AG09309 (cell line): Measurements from ENCODE around the gene HMGB2.

ENCODE experiments used
- DNase-seq: peaks from one replicate; pipeline ENCODE4 v3.0.0-alpha.2; 2010; ENCODE audit warnings: low read depth
- H3K4me3 ChIP-seq: 2 replicates; pipeline ENCODE4 v1.5.1; 2011; ENCODE audit warnings: mild to moderate bottlenecking, low read depth, low read length, moderate library complexity; ENCODE audit not compliant: control insufficient read depth
- TF ChIP-seq, protein P1 (sequence below): IDR thresholded peaks from 2 replicates; pipeline ENCODE4 v1.5.1; 2011; ENCODE audit warnings: mild to moderate bottlenecking, low read depth, low read length, inconsistent platforms; ENCODE audit not compliant: insufficient read depth, control insufficient read depth; ENCODE audit errors: missing control alignments

The HMGB2 gene

DNA sequence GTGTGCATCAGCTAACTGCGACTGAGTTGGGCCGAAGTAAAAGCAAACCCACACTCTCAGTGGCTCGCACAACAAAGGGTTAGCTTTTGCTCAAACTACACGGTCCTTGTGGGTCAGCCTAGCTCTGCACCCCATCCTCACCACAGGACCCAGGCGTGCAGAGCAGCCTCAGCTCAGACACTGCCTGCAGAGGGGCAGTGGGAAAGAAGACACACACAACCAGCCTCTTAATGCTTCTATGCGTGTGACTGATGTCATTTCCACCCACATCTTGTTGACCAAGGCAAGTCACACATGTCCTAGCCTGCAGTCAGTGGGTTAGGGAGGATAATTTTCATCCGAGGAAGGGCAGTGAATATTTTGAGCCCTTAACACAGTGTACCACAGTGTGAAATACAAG, 40.5 kb downstream of the HMGB2 start:
- TF ChIP-seq, protein P1, sequence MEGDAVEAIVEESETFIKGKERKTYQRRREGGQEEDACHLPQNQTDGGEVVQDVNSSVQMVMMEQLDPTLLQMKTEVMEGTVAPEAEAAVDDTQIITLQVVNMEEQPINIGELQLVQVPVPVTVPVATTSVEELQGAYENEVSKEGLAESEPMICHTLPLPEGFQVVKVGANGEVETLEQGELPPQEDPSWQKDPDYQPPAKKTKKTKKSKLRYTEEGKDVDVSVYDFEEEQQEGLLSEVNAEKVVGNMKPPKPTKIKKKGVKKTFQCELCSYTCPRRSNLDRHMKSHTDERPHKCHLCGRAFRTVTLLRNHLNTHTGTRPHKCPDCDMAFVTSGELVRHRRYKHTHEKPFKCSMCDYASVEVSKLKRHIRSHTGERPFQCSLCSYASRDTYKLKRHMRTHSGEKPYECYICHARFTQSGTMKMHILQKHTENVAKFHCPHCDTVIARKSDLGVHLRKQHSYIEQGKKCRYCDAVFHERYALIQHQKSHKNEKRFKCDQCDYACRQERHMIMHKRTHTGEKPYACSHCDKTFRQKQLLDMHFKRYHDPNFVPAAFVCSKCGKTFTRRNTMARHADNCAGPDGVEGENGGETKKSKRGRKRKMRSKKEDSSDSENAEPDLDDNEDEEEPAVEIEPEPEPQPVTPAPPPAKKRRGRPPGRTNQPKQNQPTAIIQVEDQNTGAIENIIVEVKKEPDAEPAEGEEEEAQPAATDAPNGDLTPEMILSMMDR: no peak

DNA sequence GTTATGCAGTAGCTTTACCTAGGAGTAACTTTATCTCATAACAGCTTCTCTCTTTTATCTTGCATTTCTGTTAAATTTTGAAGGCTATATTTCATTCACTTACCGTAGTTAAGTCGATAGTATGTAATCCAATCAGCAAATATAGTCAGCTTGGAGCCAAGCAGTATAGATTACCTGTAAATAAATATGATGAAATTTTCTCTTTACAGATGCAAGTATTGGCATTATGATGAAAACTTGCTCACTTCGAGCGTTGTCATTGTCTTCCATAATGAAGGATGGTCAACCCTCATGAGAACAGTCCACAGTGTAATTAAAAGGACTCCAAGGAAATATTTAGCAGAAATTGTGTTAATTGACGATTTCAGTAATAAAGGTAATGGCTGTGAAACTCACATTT, 42.3 kb downstream of the HMGB2 start:
- no peak for DNase-seq
- no peak overlapping the region for H3K4me3 ChIP-seq
- TF ChIP-seq, protein P1: no peak

More for the DNA sequence above, 40.5 kb downstream of the HMGB2 start:
- H3K4me3 ChIP-seq: no peak overlapping the region
- no peak for DNase-seq

DNA sequence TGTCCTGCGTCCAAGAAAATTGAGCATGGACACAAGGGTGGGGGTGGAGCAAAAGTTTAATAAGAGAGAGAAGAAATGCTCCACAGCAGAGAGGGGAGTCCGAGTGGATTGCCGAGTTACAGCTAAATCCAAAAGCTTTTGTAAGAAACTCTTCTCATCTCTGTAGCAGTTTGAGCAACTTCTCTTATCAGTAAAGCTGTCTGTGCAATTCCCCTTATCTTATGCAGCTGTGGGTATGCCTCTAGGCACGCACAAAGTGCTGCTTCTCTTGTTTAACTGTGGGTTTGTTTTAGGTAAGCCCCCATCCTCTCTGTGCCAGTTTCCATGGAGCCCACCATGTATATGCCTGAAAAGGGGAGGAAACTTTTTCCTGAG, 44.8 kb downstream of the HMGB2 start:
- TF ChIP-seq, protein P1: no peak
- H3K4me3 ChIP-seq: no peak overlapping the region
- no peak for DNase-seq

DNA sequence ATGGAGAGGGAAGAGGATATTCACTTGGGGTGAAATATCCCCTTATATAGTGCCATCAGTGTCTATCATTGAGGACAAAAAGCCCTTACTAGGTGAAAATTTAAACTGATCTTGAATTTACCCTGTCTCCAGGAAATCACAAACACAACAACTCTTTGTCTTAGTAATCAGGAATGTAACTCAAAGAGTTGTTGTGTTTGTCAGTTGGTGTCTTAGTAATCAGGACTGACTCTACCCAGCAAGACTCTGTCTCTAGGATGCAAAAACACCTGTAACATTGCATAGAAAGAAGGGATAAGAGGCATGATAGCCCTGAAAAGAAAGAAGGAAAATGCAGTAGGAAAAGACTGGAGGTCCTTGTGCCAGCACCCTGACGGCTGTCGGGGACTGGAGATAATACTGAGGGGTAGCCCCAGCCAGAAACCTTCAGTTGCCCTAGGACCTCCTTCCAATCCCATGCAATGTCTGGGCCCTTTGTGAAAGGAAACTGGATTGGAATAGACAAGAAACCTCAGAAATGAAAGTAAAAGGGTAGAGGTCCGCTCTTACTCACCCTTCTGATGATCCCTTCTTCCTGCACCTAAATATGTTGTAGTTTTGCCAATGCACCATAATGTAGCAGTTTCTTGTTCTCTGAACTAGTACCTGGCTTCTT, 45.3 kb downstream of the HMGB2 start:
- no peak for DNase-seq
- H3K4me3 ChIP-seq: no peak overlapping the region
- TF ChIP-seq, protein P1: no peak

DNA sequence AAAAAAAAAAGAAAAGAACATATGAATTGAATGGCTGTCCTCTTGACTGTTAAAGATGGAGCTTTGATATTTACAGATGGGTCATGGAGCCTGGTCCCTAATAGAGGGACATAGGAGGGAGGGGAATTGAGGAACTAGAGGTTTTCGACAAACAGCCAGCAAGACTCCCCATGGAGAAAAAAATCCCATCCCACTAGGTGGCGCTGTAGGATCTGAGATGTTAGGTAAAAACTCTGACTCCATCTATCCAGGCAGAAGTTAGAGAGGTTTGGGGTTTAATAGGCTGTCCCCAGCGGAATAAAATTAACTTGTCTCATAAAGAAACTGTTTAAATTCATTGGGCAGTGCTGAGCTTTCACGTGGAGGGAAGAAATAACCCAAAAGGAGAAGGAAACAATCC, 45.9 kb downstream of the HMGB2 start:
- TF ChIP-seq, protein P1: peak; percentile 68
- no peak for DNase-seq
- no peak overlapping the region for H3K4me3 ChIP-seq

DNA sequence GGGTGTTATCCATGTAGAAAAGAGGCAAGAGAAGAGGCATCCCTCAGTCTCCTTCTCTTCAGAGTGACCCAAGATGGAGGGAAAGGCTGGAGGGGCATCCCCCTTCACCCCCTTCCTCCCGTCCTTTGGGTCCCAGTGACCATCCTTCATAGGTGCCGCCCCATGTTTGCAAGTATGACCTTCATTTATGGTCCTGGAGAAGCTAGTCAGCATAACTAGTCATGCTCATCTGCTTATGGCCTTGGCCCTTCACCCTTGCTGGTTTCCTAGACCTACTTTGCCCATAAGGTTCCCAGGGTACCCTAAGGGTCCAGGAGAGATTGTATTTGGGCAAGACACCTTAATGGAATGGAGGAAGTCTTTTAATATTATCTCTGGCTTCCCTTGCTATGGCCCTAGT, 46.7 kb downstream of the HMGB2 start:
- no peak for DNase-seq
- TF ChIP-seq, protein P1: no peak

More for the DNA sequence above, 46.7 kb downstream of the HMGB2 start:
- H3K4me3 ChIP-seq: no peak overlapping the region
